Measurements from ENCODE around the gene PARM1. TPM values are rescaled to one million over a fixed set of nuclear protein-coding genes. Genes with fewer than 3 reads are reported as not detected.

PARM1 gene
- total and polyA plus RNA-seq, 12 donors = 11.3 to 204 (median 70.6) TPM

DNA sequence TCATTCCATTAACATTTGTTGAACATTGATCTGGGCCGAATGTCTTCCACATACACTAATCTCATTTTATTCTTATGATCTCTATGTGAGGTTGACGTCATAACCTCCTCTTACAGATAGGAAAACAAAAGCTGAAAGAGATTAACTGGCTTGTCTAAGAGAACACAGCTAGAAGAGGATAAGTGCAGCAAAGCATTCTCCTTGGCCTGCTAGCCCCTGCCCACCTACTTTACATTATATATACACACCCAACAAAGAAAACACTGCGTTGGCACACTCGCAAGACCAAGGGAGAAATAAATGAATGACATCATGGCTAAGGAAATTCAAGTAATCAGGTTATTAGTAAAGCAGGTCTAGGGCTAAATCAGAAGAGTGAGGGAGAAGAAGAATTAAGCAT, 138.4 kb downstream of the PARM1 start:
- TF ChIP-seq CTCF (IDR thresholded peaks at IDR 0.05) (no peak), POLR2A (IDR thresholded peaks at IDR 0.05) (no peak)
- 43 to 62% (median 54%) methylated on average over 4 of the region's 4 CpGs for WGBS, 4 donors
- Histone ChIP-seq H3K4me3 (no peak overlapping the region), H3K36me3 (replicated peaks in 1 of 2) (no peaks in the 10 kb centered on the region), H3K9me3 (replicated peaks in 1 of 3) (no peaks in the 10 kb centered on the region), H3K4me1 (replicated peaks in 1 of 2) (no peaks in the 10 kb centered on the region), H3K27ac (no peak overlapping the region), H3K27me3 (no peaks in the 10 kb centered on the region)
- intact Hi-C loops (cut with DNase I) = no loop called here
- no peak for DNase-seq

GRCh38 chr4:75080888-75081287, 148.0 kb downstream of the PARM1 start:
- TF ChIP-seq CTCF (IDR thresholded peaks at IDR 0.05) (no peak), POLR2A (IDR thresholded peaks at IDR 0.05) (no peak)
- Histone ChIP-seq H3K4me1 (replicated peaks in 1 of 2) (no peaks in the 10 kb centered on the region), H3K36me3 (replicated peaks in 1 of 2) (no peaks in the 10 kb centered on the region), H3K27ac (no peak overlapping the region), H3K9me3 (replicated peaks in 1 of 3) (no peaks in the 10 kb centered on the region), H3K27me3 (no peaks in the 10 kb centered on the region), H3K4me3 (no peak overlapping the region)
- intact Hi-C loops (cut with DNase I) = no loop called here
- 62 to 79% (median 72%) methylated on average over 2 of the region's 2 CpGs for WGBS, 4 donors
- DNase-seq = no peak

GRCh38 chr4:75081561-75081960, 148.6 kb downstream of the PARM1 start:
- H3K9me3 ChIP-seq (replicated peaks in 1 of 3) = no peaks in the 10 kb centered on the region
- no peaks in the 10 kb centered on the region for H3K36me3 ChIP-seq (replicated peaks in 1 of 2)
- intact Hi-C loops (cut with DNase I) = no loop called here
- H3K4me1 ChIP-seq (replicated peaks in 1 of 2) = no peaks in the 10 kb centered on the region
- H3K27me3 ChIP-seq = no peaks in the 10 kb centered on the region
- H3K27ac ChIP-seq = no peak overlapping the region
- H3K4me3 ChIP-seq = no peak overlapping the region
- no peak for DNase-seq
- 78 to 100% (median 97%) methylated on average over 1 of the region's 1 CpG for WGBS, 4 donors
- TF ChIP-seq POLR2A (IDR thresholded peaks at IDR 0.05) = no peak
- no peak for TF ChIP-seq CTCF (IDR thresholded peaks at IDR 0.05)

DNA sequence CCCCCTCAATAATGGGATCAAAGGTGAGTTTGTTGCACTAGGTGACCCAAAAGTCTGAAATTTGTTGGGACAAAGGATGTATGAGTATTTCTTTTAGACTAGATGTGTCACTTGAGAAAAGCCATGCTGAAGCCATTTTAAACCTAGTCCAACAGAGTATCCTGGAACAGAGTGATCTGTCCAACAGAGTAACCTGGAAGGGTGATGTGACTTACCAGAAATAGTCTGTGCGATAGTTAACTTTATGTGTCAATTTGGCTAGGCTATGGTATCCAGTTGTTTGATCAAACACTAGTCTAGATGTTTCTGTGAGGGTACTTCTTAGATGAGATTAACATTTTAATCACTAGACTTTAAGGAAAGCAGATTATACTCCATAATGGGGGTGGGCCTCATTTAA, 154.5 kb downstream of the PARM1 start:
- no peak for DNase-seq
- Histone ChIP-seq H3K27ac (no peak overlapping the region), H3K4me1 (replicated peaks in 1 of 2) (no peaks in the 10 kb centered on the region), H3K36me3 (replicated peaks in 1 of 2) (no peaks in the 10 kb centered on the region), H3K9me3 (replicated peaks in 1 of 3) (no peaks in the 10 kb centered on the region), H3K4me3 (no peak overlapping the region), H3K27me3 (no peaks in the 10 kb centered on the region)
- intact Hi-C loops (cut with DNase I) = no loop called here
- TF ChIP-seq CTCF (IDR thresholded peaks at IDR 0.05) = no peak
- no peak for TF ChIP-seq POLR2A (IDR thresholded peaks at IDR 0.05)
- 84 to 94% (median 89%) methylated on average over 1 of the region's 1 CpG for WGBS, 4 donors

Data from adrenal gland (tissue), 12 donors.